K562 (cell line): ENCODE measurements around the gene TUBD1. TPM values are rescaled to one million over a fixed set of nuclear protein-coding genes. Genes with fewer than 3 reads are reported as not detected.

Experiments used
- ADNP ChIP-seq: fragments of 200-800 bp; sonication (Bioruptor generic); IDR thresholded peaks from 2 replicates; pipeline ENCODE4 v1.6.1; 2016; ENCODE audit warnings: missing genetic modification characterization, missing compliant biosample characterization
- EZH2 ChIP-seq: IDR thresholded peaks from 2 replicates; pipeline ENCODE4 v1.6.1; 2012; ENCODE audit warnings: low read depth, mild to moderate bottlenecking, inconsistent platforms, low read length, borderline replicate concordance
- HMG20A ChIP-seq: fragments of 450-650 bp; formaldehyde crosslinking; conservative IDR thresholded peaks from 2 replicates; pipeline ENCODE4 v1.4.0; 2020; ENCODE audit warnings: mild to moderate bottlenecking, mixed read lengths
- HNRNPLL ChIP-seq: fragments of 200-400 bp; formaldehyde crosslinking; IDR thresholded peaks from 2 replicates; pipeline ENCODE4 v1.6.1; 2017; ENCODE audit warnings: low read length, low read depth, mild to moderate bottlenecking; ENCODE audit not compliant: poor library complexity, severe bottlenecking
- IRF1 ChIP-seq: sonication (generic); formaldehyde crosslinking; IDR thresholded peaks from 2 replicates; pipeline ENCODE4 v1.8.0; 2022; ENCODE audit warnings: missing genetic modification reagents, mild to moderate bottlenecking, borderline replicate concordance
- MBD2 ChIP-seq: sonication (generic); IDR thresholded peaks from 2 replicates; pipeline ENCODE4 v1.6.1; 2016; ENCODE audit warnings: low read depth, borderline replicate concordance
- MEF2A ChIP-seq: IDR thresholded peaks from 2 replicates; pipeline ENCODE4 v1.6.1; 2011; ENCODE audit warnings: low read depth, mild to moderate bottlenecking, low read length, moderate library complexity; ENCODE audit not compliant: control insufficient read depth
- MNT ChIP-seq, 2 experiments: fragments of 450-650 bp; conservative IDR thresholded peaks; 2 replicates each; pipeline ENCODE4 v1.6.1; 2017; ENCODE audit warnings: mild to moderate bottlenecking in 2 of 2, moderate library complexity in 2 of 2
- NBN ChIP-seq: fragments of 450-650 bp; IDR thresholded peaks from 2 replicates; pipeline ENCODE4 v1.6.1; 2016; ENCODE audit warnings: low read depth, mild to moderate bottlenecking
- NR2F6 ChIP-seq: fragments of 450-650 bp; formaldehyde crosslinking; IDR thresholded peaks from 2 replicates; pipeline ENCODE4 v1.4.0; 2020; ENCODE audit warnings: mild to moderate bottlenecking
- POLR2AphosphoS2 ChIP-seq: IDR thresholded peaks from 2 replicates; pipeline ENCODE4 v1.6.1; 2012; ENCODE audit warnings: low read length, improper control_type of control experiment
- RFX7 ChIP-seq: fragments of 250-450 bp; sonication (Bioruptor Pico); IDR thresholded peaks from 2 replicates; pipeline ENCODE4 v1.5.1; 2021; ENCODE audit warnings: mild to moderate bottlenecking
- SRF ChIP-seq, 2 experiments: fragments of 250-450, 450-650 bp in 1 of 2; sonication (Bioruptor Pico) in 1 of 2; sonication (generic) in 1 of 2; formaldehyde crosslinking; IDR thresholded peaks; 2 replicates each; pipeline versions ENCODE4 v1.5.0 to v1.5.1; 2020 to 2022; ENCODE audit warnings: mild to moderate bottlenecking in 1 of 2, missing genetic modification reagents in 1 of 2
- TAF7 ChIP-seq: fragments of 450-650 bp; IDR thresholded peaks from 2 replicates; pipeline ENCODE4 v1.6.1; 2016; ENCODE audit warnings: missing genetic modification characterization, missing compliant biosample characterization
- TCF7 ChIP-seq: sonication (generic); IDR thresholded peaks from 2 replicates; pipeline ENCODE4 v1.6.1; 2016; ENCODE audit warnings: antibody characterized with exemption, borderline replicate concordance
- YBX1 ChIP-seq: fragments of 450-650 bp; IDR thresholded peaks from 2 replicates; pipeline ENCODE4 v1.7.1; 2016; ENCODE audit warnings: mild to moderate bottlenecking
- ZNF134 ChIP-seq: fragments of 250-450 bp; sonication (Bioruptor Pico); conservative IDR thresholded peaks from 2 replicates; pipeline ENCODE4 v1.4.0; 2020
- ZNF408 ChIP-seq: fragments of 250-450 bp; sonication (Bioruptor Pico); IDR thresholded peaks from 2 replicates; pipeline ENCODE4 v1.4.0; 2020; ENCODE audit warnings: low read depth, mild to moderate bottlenecking, moderate library complexity
- ZNF445 ChIP-seq: fragments of 250-450 bp; sonication (Bioruptor Pico); IDR thresholded peaks from 2 replicates; pipeline ENCODE4 v1.4.0; 2020; ENCODE audit warnings: low read depth, mild to moderate bottlenecking, moderate library complexity
- ZNF561 ChIP-seq: fragments of 450-650 bp; formaldehyde crosslinking; conservative IDR thresholded peaks from 2 replicates; pipeline ENCODE4 v1.4.0; 2020; ENCODE audit warnings: mild to moderate bottlenecking, moderate library complexity
- ZNF644 ChIP-seq: fragments of 200-800 bp; sonication (Bioruptor generic); IDR thresholded peaks from 2 replicates; pipeline ENCODE4 v1.6.1; 2016; ENCODE audit warnings: low read depth, missing genetic modification characterization, missing compliant biosample characterization
- polyA plus RNA-seq, 8 experiments: library from polyadenylated mRNA; depleted of rRNA in 4 of 8; stranded (reverse) in 5 of 8; unstranded in 3 of 8; fragments of >200 nt; fragmentation: Nextera tagmentation in 2 of 8; fragmentation: Illumina TruSeq in 1 of 8; extraction: Ambion mirVana in 2 of 8; extraction: Trizol in 1 of 8; gene quantifications; 2 replicates each; pipeline versions ENCODE4 v1.2.1 to v1.2.3, GENCODE V29; 2011 to 2014; ENCODE audit warnings: inconsistent platforms in 1 of 8, missing spikeins in 1 of 8
- total RNA-seq, 7 experiments: library from RNA; depleted of rRNA in 6 of 7; stranded (reverse); fragments of >200 nt in 6 of 7; fragmentation: Illumina TruSeq in 2 of 7; extraction: Trizol in 2 of 7; gene quantifications; 2 replicates each; pipeline versions ENCODE4 v1.2.1 to v1.2.3, GENCODE V29; 2011 to 2021; ENCODE audit warnings: low replicate concordance in 1 of 7
- TF ChIP-seq, protein P1 (sequence below): IDR thresholded peaks from 2 replicates; pipeline ENCODE4 v1.6.1; 2012; ENCODE audit warnings: low read depth, low read length, improper control_type of control experiment, borderline replicate concordance

TUBD1 gene
- total and polyA plus RNA-seq, 9 of the 15 experiments (the other 6 are each of a cell fraction or from before 2014, with no cell fraction given), result 10.8 to 35.3 (median 17.9) TPM

GRCh38 chr17:59844884-59845594 is 47.7 kb downstream of the TUBD1 start (continued):
- TF ChIP-seq SRF (CRISPR knock-in tag; IDR thresholded peaks at IDR 0.05) (0 out of 4 replicates have a peak, but pooled peaks of 1 of the 2 experiments have one; percentile 7), YBX1 (no peak), TAF7 (no peak), MBD2 (no peak), HMG20A (no peak), ZNF644 (tag) (no peak), ZNF445 (CRISPR knock-in tag) (peak; percentile 41; the same call in 1 of the 2 replicates), ZNF561 (CRISPR knock-in tag) (no peak), POLR2AphosphoS2 (peak; percentile 85; the same call in 1 of the 2 replicates), TCF7 (no peak), MNT (conservative IDR thresholded peaks at IDR 0.05) (no peak), ZNF408 (CRISPR knock-in tag) (no peak), HNRNPLL (no peak), RFX7 (CRISPR knock-in tag) (peak; percentile 81; the same call in 1 of the 2 replicates), MEF2A (no peak), IRF1 (CRISPR knock-in tag) (no peak), NR2F6 (CRISPR knock-in tag) (no peak), ADNP (tag) (peak; percentile 36; the same call in 1 of the 2 replicates), NBN (no peak), ZNF134 (CRISPR knock-in tag) (no peak), EZH2 (no peak)
- TF ChIP-seq, protein P1, sequence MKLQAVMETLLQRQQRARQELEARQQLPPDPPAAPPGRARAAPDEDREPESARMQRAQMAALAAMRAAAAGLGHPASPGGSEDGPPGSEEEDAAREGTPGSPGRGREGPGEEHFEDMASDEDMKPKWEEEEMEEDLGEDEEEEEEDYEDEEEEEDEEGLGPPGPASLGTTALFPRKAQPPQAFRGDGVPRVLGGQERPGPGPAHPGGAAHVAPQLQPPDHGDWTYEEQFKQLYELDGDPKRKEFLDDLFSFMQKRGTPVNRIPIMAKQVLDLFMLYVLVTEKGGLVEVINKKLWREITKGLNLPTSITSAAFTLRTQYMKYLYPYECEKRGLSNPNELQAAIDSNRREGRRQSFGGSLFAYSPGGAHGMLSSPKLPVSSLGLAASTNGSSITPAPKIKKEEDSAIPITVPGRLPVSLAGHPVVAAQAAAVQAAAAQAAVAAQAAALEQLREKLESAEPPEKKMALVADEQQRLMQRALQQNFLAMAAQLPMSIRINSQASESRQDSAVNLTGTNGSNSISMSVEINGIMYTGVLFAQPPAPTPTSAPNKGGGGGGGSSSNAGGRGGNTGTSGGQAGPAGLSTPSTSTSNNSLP, result no peak
